Suprapubic skin (tissue), 3 donors: ENCODE measurements around the gene CLDN4.

Experiments
- EP300 ChIP-seq: sonication (generic); formaldehyde crosslinking; IDR thresholded peaks from one replicate; pipeline ENCODE4 v1.6.1; 2017; ENCODE audit warnings: antibody characterized with exemption
- TF ChIP-seq, protein P1 (sequence below), 2 donors: fragments of 200-600 bp in 1 of 2; fragments of 450-650 bp in 1 of 2; sonication (generic) in 1 of 2; IDR thresholded peaks; one replicate each; pipeline ENCODE4 v1.5.1; 2016 to 2019; ENCODE audit warnings: antibody characterized with exemption in 2 of 2, mild to moderate bottlenecking in 1 of 2, moderate library complexity in 1 of 2

DNA sequence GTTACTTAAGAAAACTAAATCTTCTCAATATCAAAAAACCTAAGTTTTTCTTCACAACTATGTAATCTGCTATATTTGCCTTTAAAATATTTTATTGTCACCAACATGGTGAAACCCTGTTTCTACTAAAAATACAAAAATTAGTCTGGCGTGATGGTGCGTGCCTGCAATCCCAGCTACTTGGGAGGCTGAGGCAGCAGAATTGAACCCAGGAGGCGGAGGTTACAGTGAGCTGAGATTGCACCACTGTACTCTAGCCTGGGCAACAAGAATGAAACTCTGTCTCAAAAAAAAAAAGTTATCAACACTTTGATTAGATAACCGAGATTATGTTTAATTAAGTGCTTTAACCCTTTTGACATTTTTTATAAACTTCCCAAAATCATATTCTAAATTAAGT is 28.3 kb upstream of the CLDN4 start:
- TF ChIP-seq, protein P1, sequence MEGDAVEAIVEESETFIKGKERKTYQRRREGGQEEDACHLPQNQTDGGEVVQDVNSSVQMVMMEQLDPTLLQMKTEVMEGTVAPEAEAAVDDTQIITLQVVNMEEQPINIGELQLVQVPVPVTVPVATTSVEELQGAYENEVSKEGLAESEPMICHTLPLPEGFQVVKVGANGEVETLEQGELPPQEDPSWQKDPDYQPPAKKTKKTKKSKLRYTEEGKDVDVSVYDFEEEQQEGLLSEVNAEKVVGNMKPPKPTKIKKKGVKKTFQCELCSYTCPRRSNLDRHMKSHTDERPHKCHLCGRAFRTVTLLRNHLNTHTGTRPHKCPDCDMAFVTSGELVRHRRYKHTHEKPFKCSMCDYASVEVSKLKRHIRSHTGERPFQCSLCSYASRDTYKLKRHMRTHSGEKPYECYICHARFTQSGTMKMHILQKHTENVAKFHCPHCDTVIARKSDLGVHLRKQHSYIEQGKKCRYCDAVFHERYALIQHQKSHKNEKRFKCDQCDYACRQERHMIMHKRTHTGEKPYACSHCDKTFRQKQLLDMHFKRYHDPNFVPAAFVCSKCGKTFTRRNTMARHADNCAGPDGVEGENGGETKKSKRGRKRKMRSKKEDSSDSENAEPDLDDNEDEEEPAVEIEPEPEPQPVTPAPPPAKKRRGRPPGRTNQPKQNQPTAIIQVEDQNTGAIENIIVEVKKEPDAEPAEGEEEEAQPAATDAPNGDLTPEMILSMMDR (IDR thresholded peaks at IDR 0.05): no peak
- TF ChIP-seq EP300: no peak
